BJ (cell line): Measurements from ENCODE around the gene CITED1. TPM values are rescaled to one million over a fixed set of nuclear protein-coding genes. Genes with fewer than 3 reads are reported as not detected.

Experiments used
- CTCF ChIA-PET: fragments of 350-600 bp; formaldehyde crosslinking; extraction: SDS; loops from one replicate; lab custom pipeline; 2021; ENCODE audit warnings: antibody characterized with exemption, inconsistent platforms; lab: Yijun Ruan, JAX
- POLR2A ChIA-PET: fragments of 300-600 bp; sonication (Branson Sonifier 250); formaldehyde crosslinking; extraction: SDS; loops from one replicate; lab custom pipeline; 2021; ENCODE audit warnings: antibody characterized with exemption; lab: Charles Lee
- DNase-seq: peaks from one replicate; pipeline ENCODE4 v3.0.0-alpha.2; 2011; ENCODE audit warnings: low read depth
- H3K27me3 ChIP-seq: 2 replicates; pipeline ENCODE4 v1.6.0; 2011; ENCODE audit warnings: low read length; ENCODE audit not compliant: control insufficient read depth, insufficient read depth
- H3K36me3 ChIP-seq: 2 replicates; pipeline ENCODE4 v1.5.1; 2011; ENCODE audit warnings: low read length; ENCODE audit not compliant: control insufficient read depth, insufficient read depth
- H3K4me3 ChIP-seq: 2 replicates; pipeline ENCODE4 v1.5.1; 2011; ENCODE audit warnings: low read depth, mild to moderate bottlenecking, control low read depth, low read length
- polyA plus RNA-seq: library from polyadenylated mRNA; depleted of rRNA; stranded (reverse); fragments of >200 nt; gene quantifications from 2 replicates; pipeline ENCODE4 v1.2.3, GENCODE V29; 2011
- TF ChIP-seq, protein P1 (sequence below): IDR thresholded peaks from 2 replicates; pipeline ENCODE4 v1.5.1; 2011; ENCODE audit warnings: low read depth, mild to moderate bottlenecking, control low read depth, inconsistent platforms, low read length, moderate library complexity; ENCODE audit not compliant: insufficient read depth

CITED1 gene
- polyA plus RNA-seq, 1 experiment: not detected

DNA sequence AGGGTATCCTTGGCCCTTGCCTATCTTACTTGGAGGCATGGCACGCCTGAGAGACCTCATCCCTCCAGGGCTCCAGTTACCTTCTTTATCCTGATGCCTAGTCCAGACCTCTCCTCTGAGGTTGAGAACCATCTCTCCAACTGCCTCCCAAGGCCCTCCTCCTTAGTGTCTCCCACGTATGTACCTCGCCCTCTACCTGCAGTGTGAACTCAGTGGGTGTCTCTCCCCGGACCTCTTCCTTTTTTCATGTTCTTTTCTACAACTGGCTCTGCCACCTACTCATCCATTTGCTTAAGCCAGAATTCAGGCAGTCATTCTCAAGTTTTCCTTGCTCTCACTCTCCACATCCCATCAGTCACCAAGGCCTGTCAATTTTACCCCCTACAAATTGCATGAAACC lies 45.3 kb downstream of the CITED1 start:
- POLR2A ChIA-PET: interaction anchor here (0.7 kb wide), 1 partner anchor 301 kb away, joined by 11 read pairs; no protein-coding TSS in a partner anchor
- H3K36me3 ChIP-seq: no peaks in the 10 kb centered on the region
- TF ChIP-seq, protein P1, sequence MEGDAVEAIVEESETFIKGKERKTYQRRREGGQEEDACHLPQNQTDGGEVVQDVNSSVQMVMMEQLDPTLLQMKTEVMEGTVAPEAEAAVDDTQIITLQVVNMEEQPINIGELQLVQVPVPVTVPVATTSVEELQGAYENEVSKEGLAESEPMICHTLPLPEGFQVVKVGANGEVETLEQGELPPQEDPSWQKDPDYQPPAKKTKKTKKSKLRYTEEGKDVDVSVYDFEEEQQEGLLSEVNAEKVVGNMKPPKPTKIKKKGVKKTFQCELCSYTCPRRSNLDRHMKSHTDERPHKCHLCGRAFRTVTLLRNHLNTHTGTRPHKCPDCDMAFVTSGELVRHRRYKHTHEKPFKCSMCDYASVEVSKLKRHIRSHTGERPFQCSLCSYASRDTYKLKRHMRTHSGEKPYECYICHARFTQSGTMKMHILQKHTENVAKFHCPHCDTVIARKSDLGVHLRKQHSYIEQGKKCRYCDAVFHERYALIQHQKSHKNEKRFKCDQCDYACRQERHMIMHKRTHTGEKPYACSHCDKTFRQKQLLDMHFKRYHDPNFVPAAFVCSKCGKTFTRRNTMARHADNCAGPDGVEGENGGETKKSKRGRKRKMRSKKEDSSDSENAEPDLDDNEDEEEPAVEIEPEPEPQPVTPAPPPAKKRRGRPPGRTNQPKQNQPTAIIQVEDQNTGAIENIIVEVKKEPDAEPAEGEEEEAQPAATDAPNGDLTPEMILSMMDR: no peak
- no peak for DNase-seq
- CTCF ChIA-PET: no interaction called here
- no peaks in the 10 kb centered on the region for H3K27me3 ChIP-seq
- H3K4me3 ChIP-seq: no peak overlapping the region

DNA sequence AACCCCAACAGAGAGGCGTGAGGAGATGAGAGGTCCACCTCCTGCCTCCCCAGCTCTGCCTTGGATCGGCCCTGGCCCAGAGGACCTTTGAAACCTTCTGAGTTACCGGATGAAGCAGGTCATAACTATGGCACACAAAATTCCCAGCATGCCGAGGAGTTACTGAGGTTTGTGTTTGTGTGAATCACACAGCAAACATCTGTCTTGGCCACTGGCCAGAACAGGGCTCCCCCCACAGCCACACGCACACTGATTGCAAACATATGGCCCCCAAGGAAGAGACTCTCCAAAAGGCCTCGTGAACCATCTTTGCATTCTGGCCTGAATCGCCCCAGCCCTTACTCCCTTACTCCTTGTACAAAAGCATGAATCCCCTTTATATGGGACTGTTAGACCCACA lies 47.5 kb downstream of the CITED1 start:
- ChIA-PET CTCF (interaction anchor here (1.9 kb wide), 1 partner anchor 12 kb away, joined by 6 read pairs; no protein-coding TSS in a partner anchor), POLR2A (no interaction called here)
- peak; percentile 38 for DNase-seq
- TF ChIP-seq, protein P1: no peak
- Histone ChIP-seq H3K36me3 (no peaks in the 10 kb centered on the region), H3K4me3 (no peak overlapping the region), H3K27me3 (no peaks in the 10 kb centered on the region)

DNA sequence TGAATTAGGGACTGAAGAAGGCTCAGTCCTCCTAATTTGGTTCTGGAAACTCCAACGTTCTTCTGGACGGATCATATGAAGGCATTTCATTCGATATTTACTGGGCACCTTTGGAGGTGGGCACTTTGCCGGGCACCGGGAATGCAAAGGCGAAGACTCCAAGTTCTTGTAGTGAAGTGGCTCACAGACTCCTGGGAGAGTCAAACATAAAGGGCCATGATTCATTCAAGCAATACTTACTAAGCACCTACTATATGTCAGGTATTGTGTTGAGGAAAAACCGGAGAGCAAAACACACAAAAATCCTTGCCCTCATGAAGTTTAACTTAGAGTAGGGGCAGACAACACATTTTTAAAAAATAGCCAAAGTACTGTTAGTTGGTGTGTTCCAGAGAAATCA lies 49.9 kb downstream of the CITED1 start:
- no peak for DNase-seq
- TF ChIP-seq, protein P1: no peak
- Histone ChIP-seq H3K36me3 (no peaks in the 10 kb centered on the region), H3K27me3 (no peaks in the 10 kb centered on the region), H3K4me3 (no peak overlapping the region)
- CTCF ChIA-PET: no interaction called here
- POLR2A ChIA-PET: no interaction called here

DNA sequence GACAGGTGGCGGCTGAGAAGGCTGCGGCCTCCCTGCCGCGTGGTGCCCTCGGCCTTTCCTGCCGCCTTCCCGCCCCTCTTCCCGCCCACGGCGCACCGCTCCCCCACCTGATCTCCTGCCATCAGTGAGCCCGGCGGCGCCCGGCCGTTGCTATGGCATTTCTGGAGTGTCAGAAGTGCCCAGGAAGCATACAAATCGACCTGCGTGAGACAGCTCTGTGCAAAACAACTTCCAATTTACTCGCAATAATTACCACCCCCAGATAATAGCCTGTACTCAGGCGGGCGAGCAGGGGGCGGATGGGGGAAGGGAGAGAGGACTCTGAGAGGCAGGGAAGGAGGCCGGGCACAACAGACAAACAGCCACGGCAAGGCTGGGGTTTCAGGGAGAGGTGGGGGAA lies 50.3 kb downstream of the CITED1 start:
- CTCF ChIA-PET: interaction anchor here (1.2 kb wide), 1 partner anchor 11 kb away, joined by 4 read pairs; no protein-coding TSS in a partner anchor
- DNase-seq: no peak
- Histone ChIP-seq H3K36me3 (no peaks in the 10 kb centered on the region), H3K4me3 (no peak overlapping the region), H3K27me3 (no peaks in the 10 kb centered on the region)
- TF ChIP-seq, protein P1: no peak
- POLR2A ChIA-PET: no interaction called here

DNA sequence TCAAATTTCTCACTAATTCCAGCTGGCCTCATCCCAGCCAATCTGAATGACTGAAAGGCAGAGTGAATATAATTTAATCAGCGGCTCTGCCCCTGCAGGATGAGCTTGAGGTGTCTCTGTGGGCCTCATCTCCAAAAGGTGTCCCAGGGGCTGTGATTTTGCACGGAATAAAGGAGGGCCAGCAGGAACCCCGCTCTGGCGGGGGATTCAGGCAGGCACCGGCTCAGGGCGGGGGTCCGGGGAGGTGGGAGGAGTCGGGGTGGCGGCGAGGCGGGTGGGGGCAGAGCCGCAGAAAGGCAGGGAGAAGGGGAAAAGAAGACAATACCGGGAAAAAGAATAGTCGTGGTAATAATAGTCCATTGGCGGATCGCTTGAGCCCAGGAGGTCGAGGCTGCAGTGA lies 50.9 kb downstream of the CITED1 start:
- DNase-seq: no peak
- no peaks in the 10 kb centered on the region for H3K36me3 ChIP-seq
- CTCF ChIA-PET: interaction anchor here (1.2 kb wide), 1 partner anchor 10 kb away, joined by 4 read pairs; no protein-coding TSS in a partner anchor
- TF ChIP-seq, protein P1: no peak
- H3K4me3 ChIP-seq: no peak overlapping the region
- POLR2A ChIA-PET: no interaction called here
- H3K27me3 ChIP-seq: no peaks in the 10 kb centered on the region
